Measurements from ENCODE around the gene HNRNPC. TPM values are rescaled to one million over a fixed set of nuclear protein-coding genes. Genes with fewer than 3 reads are reported as not detected.

The HNRNPC gene
- total RNA-seq, 4 donors from 2014 or later: 192 to 343 (median 212) TPM

- intact Hi-C loops (cut with DNase I; ENCODE audit: low total_unique reads): no loop called here
Observed at GRCh38 chr14:21255385-21256101, 13.7 kb downstream of the HNRNPC start.

GRCh38 chr14:21252149-21252548 is 17.1 kb downstream of the HNRNPC start:
- Histone ChIP-seq H3K27ac (no peak overlapping the region), H3K27me3 (no peaks in the 10 kb centered on the region), H3K36me3 (peaks cover 0 to 37% (median 11%) of the 10 kb centered on the region in 4 donors), H3K4me3 (no peak overlapping the region), H3K9me3 (no peaks in the 10 kb centered on the region), H3K4me1 (peaks cover 7 to 33% (median 12%) of the 10 kb centered on the region in 4 donors)
- intact Hi-C loops (cut with DNase I; ENCODE audit: low total_unique reads): no loop called here
- 77 to 87% methylated on average over 2 of the region's 2 CpGs for WGBS, 2 donors (ENCODE audit: low coverage in 1 of 2)
- in situ Hi-C loops (cut with MboI; ENCODE audit: low pct_ligation_motif_present in 1 of 4, low pct_unique_long_range_greater_than_20kb in 1 of 4, low sequenced_read_pairs in 3 of 4): loop anchor here in 1 of 4 donors (10.0 kb wide), 1 partner anchor 133 kb away; the partner anchor contains the start of gene SUPT16H
- no peak for DNase-seq
- TF ChIP-seq EP300 (IDR thresholded peaks at IDR 0.05; ENCODE audit: low read depth) (no peak), CTCF (IDR thresholded peaks at IDR 0.05) (no peak), POLR2AphosphoS5 (IDR thresholded peaks at IDR 0.05) (no peak), POLR2A (IDR thresholded peaks at IDR 0.05) (no peak)

More at GRCh38 chr14:21255385-21256101, 13.7 kb downstream of the HNRNPC start:
- TF ChIP-seq CTCF (IDR thresholded peaks at IDR 0.05) (no peak), EP300 (IDR thresholded peaks at IDR 0.05; ENCODE audit: low read depth) (no peak), POLR2A (IDR thresholded peaks at IDR 0.05) (no peak), POLR2AphosphoS5 (IDR thresholded peaks at IDR 0.05) (no peak)
- Histone ChIP-seq H3K27me3 (no peaks in the 10 kb centered on the region), H3K9me3 (no peaks in the 10 kb centered on the region), H3K4me1 (peaks cover 21 to 47% (median 25%) of the 10 kb centered on the region in 4 donors), H3K27ac (no peak overlapping the region), H3K36me3 (peaks cover 0 to 37% (median 12%) of the 10 kb centered on the region in 4 donors), H3K4me3 (no peak overlapping the region)
- no peak for DNase-seq
- 50 to 52% methylated on average over 4 of the region's 4 CpGs for WGBS, 2 donors (ENCODE audit: low coverage in 1 of 2)
- in situ Hi-C loops (cut with MboI; ENCODE audit: low pct_ligation_motif_present in 1 of 4, low pct_unique_long_range_greater_than_20kb in 1 of 4, low sequenced_read_pairs in 3 of 4): loop anchor here in 1 of 4 donors (10.0 kb wide), 1 partner anchor 129 kb away; the partner anchor contains the start of gene SUPT16H

- in situ Hi-C loops (cut with MboI; ENCODE audit: low pct_ligation_motif_present in 1 of 4, low pct_unique_long_range_greater_than_20kb in 1 of 4, low sequenced_read_pairs in 3 of 4) (loop anchor here in 1 of 4 donors (10.0 kb wide), 1 partner anchor 134 kb away; the partner anchor contains the start of gene SUPT16H), intact Hi-C loops (cut with DNase I; ENCODE audit: low total_unique reads) (no loop called here)
- Histone ChIP-seq H3K36me3 (peaks cover 0 to 33% (median 11%) of the 10 kb centered on the region in 4 donors), H3K9me3 (no peaks in the 10 kb centered on the region), H3K27ac (no peak overlapping the region), H3K27me3 (no peaks in the 10 kb centered on the region), H3K4me1 (peaks cover 4 to 33% (median 16%) of the 10 kb centered on the region in 4 donors), H3K4me3 (no peak overlapping the region)
- TF ChIP-seq CTCF (IDR thresholded peaks at IDR 0.05) (no peak), POLR2A (IDR thresholded peaks at IDR 0.05) (no peak), POLR2AphosphoS5 (IDR thresholded peaks at IDR 0.05) (no peak), EP300 (IDR thresholded peaks at IDR 0.05; ENCODE audit: low read depth) (no peak)
- WGBS, 2 donors (ENCODE audit: low coverage in 1 of 2): 97 to 100% methylated on average over 3 to 5 of the region's 5 CpGs
- no peak for DNase-seq
Observed at GRCh38 chr14:21251215-21251614, 18.0 kb downstream of the HNRNPC start.

- intact Hi-C loops (cut with DNase I; ENCODE audit: low total_unique reads): no loop called here
- H3K36me3 ChIP-seq: peaks cover 0 to 26% (median 12%) of the 10 kb centered on the region in 4 donors
- no peak overlapping the region for H3K27ac ChIP-seq
- peaks cover 0 to 30% (median 13%) of the 10 kb centered on the region in 4 donors for H3K4me1 ChIP-seq
- DNase-seq: no peak
- no peak overlapping the region for H3K4me3 ChIP-seq
- H3K27me3 ChIP-seq: no peaks in the 10 kb centered on the region
- no peak for TF ChIP-seq POLR2A (IDR thresholded peaks at IDR 0.05)
- TF ChIP-seq EP300 (IDR thresholded peaks at IDR 0.05; ENCODE audit: low read depth): no peak
- TF ChIP-seq CTCF (IDR thresholded peaks at IDR 0.05): no peak
- TF ChIP-seq POLR2AphosphoS5 (IDR thresholded peaks at IDR 0.05): no peak
- no peaks in the 10 kb centered on the region for H3K9me3 ChIP-seq
- in situ Hi-C loops (cut with MboI; ENCODE audit: low pct_ligation_motif_present in 1 of 4, low pct_unique_long_range_greater_than_20kb in 1 of 4, low sequenced_read_pairs in 3 of 4): loop anchor here in 1 of 4 donors (25.0 kb wide), 1 partner anchor 138 kb away; the partner anchor contains the start of gene SUPT16H
- 82 to 88% methylated on average over 5 to 8 of the region's 8 CpGs for WGBS, 2 donors (ENCODE audit: low coverage in 1 of 2)
Observed at GRCh38 chr14:21248739-21249411, 20.4 kb downstream of the HNRNPC start.

Measured in transverse colon (tissue), 4 donors.